Measurements from ENCODE around the gene SFXN4. TPM values are rescaled to one million over a fixed set of nuclear protein-coding genes. Genes with fewer than 3 reads are reported as not detected.

The SFXN4 gene
- total and polyA plus RNA-seq, 2 of the 13 experiments (the other 11 are each of a cell fraction or from before 2014, with no cell fraction given): 47.7 to 64.9 TPM

- TF ChIP-seq ZNF296 (CRISPR knock-in tag; conservative IDR thresholded peaks at IDR 0.05) (no peak), ZNF318 (CRISPR knock-in tag; IDR thresholded peaks at IDR 0.05) (no peak), ZZZ3 (CRISPR knock-in tag; IDR thresholded peaks at IDR 0.05; ENCODE audit: borderline replicate concordance) (0 out of 2 replicates have a peak, but pooled peaks have one; percentile 63), HCFC1 (IDR thresholded peaks at IDR 0.05; ENCODE audit: low read depth, low read length) (no peak), KLF16 (CRISPR knock-in tag; IDR thresholded peaks at IDR 0.05) (peak; percentile 42 to 52; a peak in 2 of 4 replicates), DBP (CRISPR knock-in tag; IDR thresholded peaks at IDR 0.05; ENCODE audit: not compliant biosample characterization) (peak; percentile 82), ZFAT (CRISPR knock-in tag; conservative IDR thresholded peaks at IDR 0.05) (no peak), CBX5 (CRISPR knock-in tag; IDR thresholded peaks at IDR 0.05; ENCODE audit: borderline replicate concordance) (no peak), ZNF260 (CRISPR knock-in tag; IDR thresholded peaks at IDR 0.05; ENCODE audit: borderline replicate concordance, low read depth) (no peak), HMGXB4 (CRISPR knock-in tag; IDR thresholded peaks at IDR 0.05; ENCODE audit: borderline replicate concordance in 1 of 2, low read depth in 1 of 2) (peak in 1 of 2 experiments; percentile 52; a peak in 2 of 4 replicates), SMARCC2 (IDR thresholded peaks at IDR 0.05) (no peak), NAIF1 (CRISPR knock-in tag; IDR thresholded peaks at IDR 0.05; ENCODE audit: borderline replicate concordance) (0 out of 2 replicates have a peak, but pooled peaks have one; percentile 49), ZNF580 (CRISPR knock-in tag; IDR thresholded peaks at IDR 0.05; ENCODE audit: borderline replicate concordance, low read depth) (no peak), STAG1 (CRISPR knock-in tag; IDR thresholded peaks at IDR 0.05) (no peak), MIER2 (CRISPR knock-in tag; IDR thresholded peaks at IDR 0.05) (no peak), ZNF224 (CRISPR knock-in tag; IDR thresholded peaks at IDR 0.05) (0 out of 2 replicates have a peak, but pooled peaks have one; percentile 50), FOXM1 (CRISPR knock-in tag; IDR thresholded peaks at IDR 0.05) (no peak)
Measured at GRCh38 chr10:119178372-119179119, 13.0 kb upstream of the SFXN4 start, which contains the start of gene PRDX3 (continued).
